ENCODE measurements around the gene SACS. TPM values are rescaled to one million over a fixed set of nuclear protein-coding genes. Genes with fewer than 3 reads are reported as not detected.
A peak's percentile ranks its signal among the peaks of the same experiment; 100 is the strongest.
"Not testable (repeated sequence)": the region's sequence is repeated elsewhere in the genome, so short reads cannot be mapped to it uniquely, and the experiment has no call there.

The SACS gene
- total and polyA plus RNA-seq, 2 of the 8 experiments (the other 6 are each of a cell fraction or from before 2014, with no cell fraction given), result 11.0 to 54.2 TPM

GRCh38 chr13:23440821-23441618 is 7.5 kb upstream of the SACS start (continued):
- no peak for TF ChIP-seq RNF2 (IDR thresholded peaks at IDR 0.05; ENCODE audit: borderline replicate concordance, low read depth, low read length, missing control alignments, poor library complexity, severe bottlenecking)
- TF ChIP-seq EGR1 (IDR thresholded peaks at IDR 0.05; ENCODE audit: borderline replicate concordance, low read depth, low read length), result no peak
- no peak for TF ChIP-seq TEAD4 (IDR thresholded peaks at IDR 0.05; ENCODE audit: low read depth, low read length)

GRCh38 chr13:23440324-23440723 is 6.8 kb upstream of the SACS start:
- FAIRE-seq; H3K4me2 ChIP-seq (ENCODE audit: insufficient read depth in 1 of 2, low read depth in 2 of 2, low read length in 2 of 2); H2BK120ac ChIP-seq (replicated peaks; ENCODE audit: low read depth, low read length); H3K23me2 ChIP-seq (ENCODE audit: low read depth, low read length); H3K9me3 ChIP-seq (ENCODE audit: insufficient read depth in 2 of 2, low read depth in 1 of 2, low read length in 1 of 2); POLR2A ChIA-PET (ENCODE audit: partially characterized antibody); H3K56ac ChIP-seq (replicated peaks; ENCODE audit: insufficient read length, low read depth, low read length); H2BK15ac ChIP-seq (ENCODE audit: low read length); H3K4ac ChIP-seq (replicated peaks; ENCODE audit: insufficient read length, low read depth, low read length); H3K36me3 ChIP-seq (ENCODE audit: control insufficient read depth in 2 of 4, insufficient read depth in 4 of 4, low read length in 3 of 4); H3K79me1 ChIP-seq (ENCODE audit: low read depth, low read length); H2BK12ac ChIP-seq (ENCODE audit: low read depth, low read length); H2BK20ac ChIP-seq (ENCODE audit: low read length); H3K4me1 ChIP-seq (replicated peaks in 1 of 4; ENCODE audit: control insufficient read depth in 3 of 4, insufficient read depth in 4 of 4, low read length in 3 of 4); H3K9ac ChIP-seq (replicated peaks in 1 of 4; ENCODE audit: extremely low read depth in 1 of 4, low read depth in 3 of 4, low read length in 3 of 4); H4K5ac ChIP-seq (ENCODE audit: insufficient read length, low read depth, low read length); H3K27ac ChIP-seq (ENCODE audit: low read depth, low read length); H3K14ac ChIP-seq (ENCODE audit: insufficient read length); H3K4me3 ChIP-seq (ENCODE audit: extremely low read depth in 1 of 4, insufficient read depth in 2 of 4, low read depth in 3 of 4, low read length in 4 of 4); H4K20me1 ChIP-seq (replicated peaks in 1 of 2; ENCODE audit: control insufficient read depth in 1 of 2, insufficient read depth in 2 of 2, low read length in 2 of 2); H3K27me3 ChIP-seq (replicated peaks in 1 of 4; ENCODE audit: control insufficient read depth in 3 of 4, extremely low read depth in 1 of 4, insufficient read depth in 3 of 4, low read length in 3 of 4); H3K79me2 ChIP-seq (ENCODE audit: control insufficient read depth in 1 of 2, insufficient read depth in 2 of 2, low read length in 2 of 2); H2AK5ac ChIP-seq (ENCODE audit: low read depth, low read length); H4K8ac ChIP-seq (ENCODE audit: extremely low read depth, insufficient read depth, low read length); H3K23ac ChIP-seq (ENCODE audit: insufficient read length); DNase-seq (ENCODE audit: low read depth in 1 of 2, low spot score in 2 of 2); H4K91ac ChIP-seq (replicated peaks; ENCODE audit: insufficient read length, low read length): not testable (repeated sequence)
- CTCF ChIA-PET (ENCODE audit: partially characterized antibody), result interaction anchor here (1.2 to 1.9 kb wide), 2 partner anchors 14 to 16 kb away, joined by 3 to 5 read pairs; no protein-coding TSS in a partner anchor
- peak overlapping the region; percentile 52; the same call in 1 of the 2 replicates for H2BK5ac ChIP-seq (ENCODE audit: low read depth, low read length)
- 0 out of 2 replicates have a peak overlapping the region, but pooled peaks have one; percentile 73 for H3K18ac ChIP-seq (ENCODE audit: extremely low read depth, low read length)
- 78% methylated on average over 3 of the region's 6 CpGs; no CpG with 5 or more reads in 1 of the 2 experiments for WGBS, 2 experiments (ENCODE audit: extremely low coverage in 1 of 2, insufficient coverage in 1 of 2, insufficient read length in 1 of 2, insufficient replicate concordance in 2 of 2, low coverage in 1 of 2, low lambda C conversion rate in 2 of 2, missing lambda C conversion rate in 1 of 2)
- H2AFZ ChIP-seq (ENCODE audit: low read length), result peak overlapping the region; percentile 63; the same call in 1 of the 2 replicates

Measured in H1 (cell line).